HG03108 (cell line): ENCODE measurements around the gene PTPN4.

Experiments
- ATAC-seq: cut with Tn5 transposase; IDR thresholded peaks from one replicate; pipeline ENCODE4 v1.9.1; 2021; ENCODE audit warnings: moderate library complexity; ENCODE audit not compliant: unreplicated experiment

PTPN4 gene

GRCh38 chr2:119732601-119733164 lies 27.0 kb upstream of the PTPN4 start:
- ATAC-seq: no peak

DNA sequence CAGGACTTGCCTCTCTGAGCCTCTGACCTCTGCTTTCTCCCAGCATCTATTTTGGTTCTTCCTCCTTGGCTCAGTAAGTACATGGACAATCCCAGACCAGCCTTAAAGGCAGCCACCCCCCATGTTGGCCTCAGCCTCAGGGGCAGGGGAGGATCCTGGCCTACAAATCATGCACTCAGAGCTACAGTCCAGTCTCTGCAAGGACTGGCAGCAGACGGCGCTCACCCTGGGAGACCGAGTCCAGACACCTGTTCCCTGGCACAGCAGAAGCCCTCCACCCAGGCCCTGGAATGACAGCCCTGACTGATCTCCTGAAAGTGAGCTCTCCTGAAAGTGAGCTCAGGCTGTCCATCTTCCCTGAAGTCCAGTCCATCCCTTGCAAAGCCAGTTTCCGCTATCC lies 25.7 kb upstream of the PTPN4 start:
- ATAC-seq: no peak

DNA sequence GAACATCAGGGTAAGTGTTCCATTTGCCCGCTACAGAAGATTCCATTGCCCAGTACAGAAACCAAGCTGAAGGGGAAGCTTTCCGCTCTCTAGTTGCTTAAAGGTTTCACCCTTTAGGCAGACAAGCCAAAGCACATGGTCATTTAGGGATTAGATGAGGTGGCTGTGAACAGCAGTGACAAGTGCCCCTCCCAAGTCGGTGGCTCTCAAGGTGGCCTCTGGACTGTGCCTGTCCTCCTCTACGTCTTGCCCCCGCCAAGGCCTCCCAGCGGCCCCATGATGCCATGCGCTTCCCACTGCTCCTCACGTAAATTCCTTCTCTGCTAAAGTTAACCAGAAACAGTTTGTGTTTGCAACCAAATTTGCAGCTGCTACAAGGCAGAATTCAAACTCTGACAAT lies 24.2 kb upstream of the PTPN4 start:
- ATAC-seq: no peak

GRCh38 chr2:119736021-119736420 lies 23.7 kb upstream of the PTPN4 start:
- no peak for ATAC-seq

GRCh38 chr2:119739580-119740255 lies 20.0 kb upstream of the PTPN4 start:
- no peak for ATAC-seq

- ATAC-seq: no peak
Measured at GRCh38 chr2:119741001-119741400, 18.7 kb upstream of the PTPN4 start.

DNA sequence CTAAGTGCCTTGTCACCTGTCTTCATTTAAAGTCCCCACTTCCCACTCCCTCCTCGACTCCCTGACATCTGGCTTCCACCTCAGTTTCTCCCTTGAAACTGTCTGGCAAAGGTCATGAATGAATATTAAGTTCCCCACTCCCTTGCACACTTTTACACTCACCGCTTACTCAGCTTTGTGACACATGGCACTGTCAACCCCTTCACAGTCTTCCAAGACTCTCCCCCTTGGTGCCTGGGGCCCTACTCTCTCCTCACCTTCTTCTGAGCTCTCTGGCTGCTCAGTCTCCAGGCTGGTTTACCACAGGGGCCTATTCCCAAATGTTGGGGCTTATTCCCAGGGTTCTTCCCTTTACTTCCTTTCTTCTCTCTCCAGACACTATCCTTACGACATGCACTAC lies 17.9 kb upstream of the PTPN4 start:
- ATAC-seq: no peak

GRCh38 chr2:119744335-119744939 lies 15.3 kb upstream of the PTPN4 start:
- no peak for ATAC-seq

DNA sequence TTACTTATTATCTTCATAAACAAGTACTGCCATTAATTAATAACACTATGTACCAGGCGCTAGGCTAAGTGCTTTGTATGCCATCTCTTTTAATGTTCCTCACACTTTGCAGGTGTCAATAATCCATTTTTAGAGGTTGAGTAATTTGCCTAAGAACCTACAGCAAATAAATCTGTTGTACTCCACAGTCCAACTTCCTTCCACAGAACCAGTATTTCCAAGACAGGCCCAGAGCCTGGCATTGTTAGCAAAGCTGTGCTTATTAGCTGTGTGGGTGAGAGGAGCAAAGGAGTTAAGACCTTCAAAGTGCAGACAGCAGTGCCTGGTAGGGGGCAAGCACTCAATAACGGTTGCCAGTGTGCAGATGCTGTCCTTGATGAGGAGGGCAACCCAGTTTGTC lies 14.2 kb upstream of the PTPN4 start:
- ATAC-seq: no peak

- no peak for ATAC-seq
Measured at GRCh38 chr2:119746836-119747686, 12.7 kb upstream of the PTPN4 start.

- ATAC-seq: no peak
Measured at GRCh38 chr2:119748135-119748534, 11.6 kb upstream of the PTPN4 start.

GRCh38 chr2:119749477-119750012 lies 10.2 kb upstream of the PTPN4 start:
- no peak for ATAC-seq

DNA sequence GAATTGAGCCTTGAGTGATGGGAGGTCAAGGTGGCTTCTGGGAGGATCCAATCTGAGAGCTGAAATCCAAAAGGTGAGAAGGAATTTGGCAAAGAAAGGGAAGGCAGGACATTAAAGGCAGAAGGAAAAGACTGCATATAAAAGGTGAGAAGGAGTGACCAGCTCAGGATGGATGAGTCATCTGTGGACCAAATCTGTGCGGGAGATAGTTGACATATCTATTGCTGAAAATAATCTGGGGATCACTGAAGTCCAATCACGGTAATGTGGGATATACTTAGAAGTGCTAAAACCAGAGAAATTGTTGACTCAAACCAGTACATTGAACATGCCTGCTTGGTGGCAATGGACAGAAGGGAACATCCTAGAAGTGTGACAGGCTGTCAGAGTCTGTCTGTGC lies 8.0 kb upstream of the PTPN4 start:
- ATAC-seq: no peak

DNA sequence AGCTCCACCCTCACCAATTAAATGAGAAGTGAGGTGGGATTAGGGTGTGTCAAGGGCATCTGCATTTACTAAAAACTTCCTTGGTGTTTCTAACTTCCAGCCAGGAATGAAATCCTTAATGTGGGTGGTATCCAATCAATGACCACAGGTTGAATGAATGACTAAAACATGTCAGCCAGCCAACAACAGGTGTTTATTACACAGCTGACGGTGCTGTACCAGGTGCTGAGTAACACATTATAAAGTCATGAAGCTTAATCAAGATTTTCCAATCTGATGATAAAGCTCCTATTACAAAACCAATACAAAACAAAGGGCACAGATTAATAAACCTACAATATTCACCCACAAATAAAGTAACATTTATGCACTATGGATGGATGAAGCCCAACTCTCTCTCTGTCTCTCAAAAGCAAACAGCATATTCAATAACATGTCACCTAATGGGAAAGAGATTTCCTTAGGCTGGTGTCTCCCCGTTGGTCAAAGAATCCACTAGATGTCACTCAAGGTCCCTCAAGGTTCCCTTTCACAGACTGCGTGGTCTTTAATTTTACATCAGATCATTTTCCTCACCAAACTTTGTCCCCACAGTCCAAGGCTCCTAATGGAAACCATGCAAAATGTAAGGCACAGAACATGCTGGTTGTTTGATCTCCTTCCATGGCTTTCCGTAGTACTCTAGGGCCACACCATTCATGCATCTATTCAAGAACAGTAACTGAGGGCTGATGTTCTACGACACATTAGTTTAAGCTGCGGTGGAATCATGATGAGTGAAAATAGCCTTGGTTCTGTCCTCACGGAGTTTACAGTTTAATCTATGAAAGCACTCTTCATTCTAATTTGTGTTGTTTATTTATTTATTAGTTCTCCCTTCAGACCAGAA lies 6.4 kb upstream of the PTPN4 start:
- ATAC-seq: peak; percentile 65

DNA sequence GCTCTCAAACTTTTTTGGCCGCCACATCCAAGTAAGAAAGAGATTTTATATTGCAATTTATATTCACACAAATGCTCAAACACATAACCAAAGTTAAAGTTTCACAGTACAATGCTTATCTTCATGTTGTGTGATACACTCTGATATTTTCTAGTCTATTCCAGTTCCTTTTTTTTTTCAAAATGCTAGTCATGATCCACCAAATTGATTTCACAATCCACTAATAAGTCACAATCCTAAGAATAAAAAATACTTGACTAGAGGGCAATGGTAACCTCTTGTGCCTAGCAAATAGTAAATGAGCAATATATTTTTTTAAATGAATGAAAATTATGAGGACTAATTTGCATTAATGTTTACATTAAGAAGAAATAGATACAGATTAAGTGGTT lies 5.8 kb upstream of the PTPN4 start:
- no peak for ATAC-seq

DNA sequence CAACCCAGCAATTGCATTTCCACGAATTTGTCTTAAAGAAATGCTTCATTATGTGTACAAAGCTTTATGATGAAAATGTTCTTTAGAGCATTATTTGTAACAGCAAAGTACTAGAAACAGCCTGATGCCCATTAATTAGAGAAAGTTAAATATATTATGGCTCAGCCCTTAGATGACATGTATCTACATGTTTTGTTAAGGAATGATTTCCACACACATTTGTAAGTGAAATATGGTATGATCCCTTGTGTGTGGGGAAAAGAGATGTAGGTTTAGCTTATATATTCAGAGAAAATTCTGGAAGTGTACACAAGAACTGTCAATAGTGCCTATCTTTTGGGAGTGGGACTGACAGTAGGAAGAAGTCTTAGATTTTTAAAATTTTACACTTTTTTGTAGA lies 3.8 kb upstream of the PTPN4 start:
- no peak for ATAC-seq

DNA sequence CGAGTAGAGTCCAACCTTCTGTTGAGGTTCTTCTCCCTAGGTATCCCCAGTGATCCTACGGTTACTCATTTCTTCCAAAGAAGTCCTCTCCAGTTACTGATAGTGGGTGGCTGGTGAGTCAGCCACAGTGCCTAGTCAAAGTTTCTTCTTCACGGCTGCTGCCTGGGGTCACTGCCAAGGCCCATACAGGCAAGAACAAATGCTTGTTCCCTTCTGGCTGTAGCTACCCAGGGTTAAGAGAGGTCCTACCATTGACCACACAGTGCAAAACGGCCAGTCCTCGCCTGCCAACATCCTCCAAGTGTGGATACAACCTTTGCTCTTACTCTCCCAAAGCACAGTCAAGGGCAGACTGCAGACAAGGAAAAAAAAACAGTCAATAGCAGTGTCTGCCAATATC lies 2.9 kb upstream of the PTPN4 start:
- no peak for ATAC-seq

GRCh38 chr2:119758881-119759450 lies 756 bp upstream of the PTPN4 start:
- no peak for ATAC-seq

GRCh38 chr2:119760237-119760955 lies 674 bp downstream of the PTPN4 start:
- peak; percentile 8 for ATAC-seq

DNA sequence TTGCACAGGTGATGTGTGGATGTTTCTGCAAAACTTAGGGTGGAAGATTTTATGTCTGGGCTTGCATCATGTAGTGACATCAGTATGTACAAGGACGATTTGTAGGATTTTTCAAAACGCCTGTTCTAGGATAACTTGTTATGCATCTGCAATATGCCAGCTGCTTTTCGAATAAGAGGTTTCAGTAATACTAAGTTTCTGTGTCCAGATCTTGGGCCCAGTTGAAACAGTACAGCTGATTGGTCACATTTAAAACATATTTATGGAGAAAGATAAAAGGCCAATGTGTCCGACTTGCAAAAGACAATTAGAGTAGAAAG lies 1.2 kb downstream of the PTPN4 start:
- ATAC-seq: no peak
